Measurements from ENCODE around the gene DDX25. TPM values are rescaled to one million over a fixed set of nuclear protein-coding genes. Genes with fewer than 3 reads are reported as not detected.
A peak's percentile ranks its signal among the peaks of the same experiment; 100 is the strongest.

Gene DDX25
- total RNA-seq, 2 donors from 2014 or later: 3.3 to 8.4 TPM

GRCh38 chr11:125901872-125902271, 2.4 kb upstream of the DDX25 start:
- H3K27me3 Mint-ChIP-seq (ENCODE audit: insufficient read depth): peaks cover 33% of the 10 kb centered on the region
- Histone ChIP-seq H3K27ac (ENCODE audit: low read depth, low read length) (no peak overlapping the region), H3K9ac (ENCODE audit: extremely low read depth, low read length, poor library complexity, severe bottlenecking) (no peak overlapping the region), H3K9me3 (ENCODE audit: control insufficient read depth, low read length) (no peaks in the 10 kb centered on the region), H3K4me1 (ENCODE audit: control insufficient read depth, insufficient read depth, low read length) (no peaks in the 10 kb centered on the region), H3K4me3 (ENCODE audit: low read length) (no peak overlapping the region), H3K27me3 (ENCODE audit: control insufficient read depth, insufficient read depth, low read length, poor library complexity, severe bottlenecking) (peaks cover 25% of the 10 kb centered on the region), H3K36me3 (ENCODE audit: control insufficient read depth, insufficient read depth, low read length) (peaks cover 28% of the 10 kb centered on the region)
- no peak for DNase-seq
- H3K27ac Mint-ChIP-seq: no peak overlapping the region
- peaks cover 5% of the 10 kb centered on the region for H3K9me3 Mint-ChIP-seq
- peaks cover 22% of the 10 kb centered on the region for H3K36me3 Mint-ChIP-seq (ENCODE audit: low read depth)
- no peak for TF ChIP-seq CTCF (conservative IDR thresholded peaks at IDR 0.05)
- H3K4me1 Mint-ChIP-seq: peaks cover 5% of the 10 kb centered on the region
- 92 to 97% methylated on average over 5 to 6 of the region's 6 CpGs for WGBS, 2 experiments (ENCODE audit: insufficient coverage in 1 of 2, insufficient read length in 1 of 2)
- H3K4me3 Mint-ChIP-seq: peak overlapping the region; percentile 94

GRCh38 chr11:125902277-125902926, 1.9 kb upstream of the DDX25 start:
- Mint-ChIP-seq H3K27me3 (ENCODE audit: insufficient read depth) (peaks cover 35% of the 10 kb centered on the region), H3K4me3 (peak overlapping the region; percentile 94), H3K27ac (peak overlapping the region; percentile 87), H3K36me3 (ENCODE audit: low read depth) (peaks cover 22% of the 10 kb centered on the region), H3K4me1 (peaks cover 5% of the 10 kb centered on the region), H3K9me3 (peaks cover 5% of the 10 kb centered on the region)
- peaks cover 25% of the 10 kb centered on the region for H3K27me3 ChIP-seq (ENCODE audit: control insufficient read depth, insufficient read depth, low read length, poor library complexity, severe bottlenecking)
- H3K4me3 ChIP-seq (ENCODE audit: low read length): peak overlapping the region; percentile 100
- H3K4me1 ChIP-seq (ENCODE audit: control insufficient read depth, insufficient read depth, low read length): no peaks in the 10 kb centered on the region
- WGBS, 2 experiments (ENCODE audit: insufficient coverage in 1 of 2, insufficient read length in 1 of 2): 72 to 77% methylated on average over 11 to 19 of the region's 20 CpGs
- H3K9me3 ChIP-seq (ENCODE audit: control insufficient read depth, low read length): no peaks in the 10 kb centered on the region
- no peak for DNase-seq
- H3K9ac ChIP-seq (ENCODE audit: extremely low read depth, low read length, poor library complexity, severe bottlenecking): peak overlapping the region; percentile 73
- peaks cover 28% of the 10 kb centered on the region for H3K36me3 ChIP-seq (ENCODE audit: control insufficient read depth, insufficient read depth, low read length)
- H3K27ac ChIP-seq (ENCODE audit: low read depth, low read length): no peak overlapping the region
- TF ChIP-seq CTCF (conservative IDR thresholded peaks at IDR 0.05): no peak

- no peak within 1 kb of the TSS for H3K27ac ChIP-seq (ENCODE audit: low read depth, low read length)
- H3K4me3 ChIP-seq (ENCODE audit: low read length): peak within 1 kb of the TSS; percentile 100
- H3K36me3 ChIP-seq (ENCODE audit: control insufficient read depth, insufficient read depth, low read length): peaks cover 23% of the 10 kb centered on the region
- no peaks in the 10 kb centered on the region for H3K4me1 ChIP-seq (ENCODE audit: control insufficient read depth, insufficient read depth, low read length)
- Mint-ChIP-seq H3K9me3 (peaks cover 5% of the 10 kb centered on the region), H3K27ac (peak within 1 kb of the TSS; percentile 87), H3K27me3 (ENCODE audit: insufficient read depth) (peaks cover 37% of the 10 kb centered on the region), H3K4me3 (peak within 1 kb of the TSS; percentile 94), H3K36me3 (ENCODE audit: low read depth) (peaks cover 18% of the 10 kb centered on the region), H3K4me1 (peaks cover 5% of the 10 kb centered on the region)
- no peaks in the 10 kb centered on the region for H3K9me3 ChIP-seq (ENCODE audit: control insufficient read depth, low read length)
- DNase-seq: peak; percentile 95
- 5% methylated on average over 12 to 31 of the region's 31 CpGs for WGBS, 2 experiments (ENCODE audit: insufficient coverage in 1 of 2, insufficient read length in 1 of 2)
- H3K9ac ChIP-seq (ENCODE audit: extremely low read depth, low read length, poor library complexity, severe bottlenecking): peak within 1 kb of the TSS; percentile 73
- TF ChIP-seq CTCF (conservative IDR thresholded peaks at IDR 0.05): no peak
- peaks cover 25% of the 10 kb centered on the region for H3K27me3 ChIP-seq (ENCODE audit: control insufficient read depth, insufficient read depth, low read length, poor library complexity, severe bottlenecking)
These were observed 1.2 kb upstream of the DDX25 start, which contains the start of gene PUS3 for GRCh38 chr11:125902927-125903710. Gene PUS3 (minus strand): TSS chr11:125903206. CDS start chr11:125896284, 6,922 bp downstream.
